DND-41 (cell line): ENCODE data around the gene CHD9NB.

Source experiments
- ATAC-seq: fragments of 200-7000 bp; cut with Tn5 transposase; 3 replicates; pipeline ENCODE4 v1.9.1; 2021; ENCODE audit warnings: low read depth; ENCODE audit not compliant: insufficient read depth
- DNase-seq: peaks from one replicate; pipeline ENCODE4 v3.0.0-alpha.2; 2020
- H2AFZ ChIP-seq: 2 replicates; pipeline ENCODE4 v1.6.0; 2012; ENCODE audit warnings: low read depth, low read length
- H3K27ac ChIP-seq: 2 replicates; pipeline ENCODE4 v1.5.1; 2012; ENCODE audit warnings: low read length, inconsistent platforms
- H3K27me3 ChIP-seq: fragments of 200-600 bp; sonication (generic); 2 replicates; pipeline ENCODE4 v1.6.0; 2012; ENCODE audit warnings: low read length, mild to moderate bottlenecking, inconsistent platforms; ENCODE audit not compliant: insufficient read depth, poor library complexity
- H3K36me3 ChIP-seq: 2 replicates; pipeline ENCODE4 v1.5.1; 2012; ENCODE audit warnings: low read length, inconsistent platforms; ENCODE audit not compliant: insufficient read depth
- H3K4me1 ChIP-seq: 2 replicates; pipeline ENCODE4 v1.5.1; 2012; ENCODE audit warnings: mild to moderate bottlenecking, low read length; ENCODE audit not compliant: insufficient read depth
- H3K4me2 ChIP-seq: 2 replicates; pipeline ENCODE4 v1.6.0; 2012; ENCODE audit warnings: mild to moderate bottlenecking, moderate library complexity, low read length, inconsistent platforms; ENCODE audit not compliant: insufficient read depth
- H3K4me3 ChIP-seq, 2 experiments: fragments of 200-600 bp in 1 of 2; shearing (Covaris generic) in 1 of 2; 2 replicates each; pipeline ENCODE4 v1.5.1; 2012 to 2016; ENCODE audit warnings: inconsistent platforms in 2 of 2, low read length in 2 of 2, mild to moderate bottlenecking in 2 of 2, low read depth in 1 of 2, moderate library complexity in 1 of 2
- H3K79me2 ChIP-seq: 2 replicates; pipeline ENCODE4 v1.6.0; 2012; ENCODE audit warnings: low read length, inconsistent platforms; ENCODE audit not compliant: insufficient read depth
- H3K9ac ChIP-seq: 2 replicates; pipeline ENCODE4 v1.6.0; 2012; ENCODE audit warnings: low read depth, mild to moderate bottlenecking, inconsistent platforms, low read length, moderate library complexity
- H3K9me3 ChIP-seq: 2 replicates; pipeline ENCODE4 v1.5.1; 2012; ENCODE audit warnings: low read length, moderate library complexity, mild to moderate bottlenecking, inconsistent platforms; ENCODE audit not compliant: insufficient read depth, severe bottlenecking
- H4K20me1 ChIP-seq: 2 replicates; pipeline ENCODE4 v1.6.0; 2012; ENCODE audit warnings: low read length; ENCODE audit not compliant: insufficient read depth
- CTCF ChIP-seq: IDR thresholded peaks from 2 replicates; pipeline ENCODE4 v1.5.1; 2012; ENCODE audit warnings: borderline replicate concordance, low read length, moderate library complexity, mild to moderate bottlenecking; ENCODE audit not compliant: poor library complexity, severe bottlenecking; ENCODE audit errors: extremely low read depth
- EZH2 ChIP-seq: IDR thresholded peaks from 3 replicates; pipeline ENCODE4 v1.6.1; 2012; ENCODE audit warnings: borderline replicate concordance, low read depth, mild to moderate bottlenecking, moderate library complexity, low read length, inconsistent platforms; ENCODE audit not compliant: severe bottlenecking

CHD9NB gene

GRCh38 chr16:53058882-53059281, 6.2 kb upstream of the CHD9NB start:
- H4K20me1 ChIP-seq = no peaks in the 10 kb centered on the region; the same call in 1 of the 2 replicates
- H3K9ac ChIP-seq = no peak overlapping the region
- H3K4me3 ChIP-seq = no peak overlapping the region
- no peaks in the 10 kb centered on the region for H3K27me3 ChIP-seq
- H3K4me2 ChIP-seq = no peak overlapping the region; the same call in 1 of the 2 replicates
- no peak overlapping the region for H3K27ac ChIP-seq
- DNase-seq = no peak
- 0 out of 2 replicates have a peak, but pooled peaks cover 2% of the 10 kb centered on the region for H3K36me3 ChIP-seq
- no peaks in the 10 kb centered on the region for H3K9me3 ChIP-seq
- H3K79me2 ChIP-seq = peaks cover 87% of the 10 kb centered on the region
- H2AFZ ChIP-seq = no peak overlapping the region
- no peak for ATAC-seq
- TF ChIP-seq EZH2 (no peak), CTCF (no peak)
- peaks cover 48% of the 10 kb centered on the region for H3K4me1 ChIP-seq

- Histone ChIP-seq H4K20me1 (no peaks in the 10 kb centered on the region; the same call in 1 of the 2 replicates), H3K4me1 (peaks cover 50% of the 10 kb centered on the region), H3K4me3 (no peak overlapping the region), H3K9ac (no peak overlapping the region), H3K4me2 (peak overlapping the region; percentile 31; the same call in 1 of the 2 replicates), H3K79me2 (peaks cover 84% of the 10 kb centered on the region), H3K9me3 (no peaks in the 10 kb centered on the region), H3K27ac (no peak overlapping the region), H2AFZ (no peak overlapping the region), H3K27me3 (no peaks in the 10 kb centered on the region), H3K36me3 (0 out of 2 replicates have a peak, but pooled peaks cover 2% of the 10 kb centered on the region)
- ATAC-seq = no peak
- DNase-seq = no peak
- TF ChIP-seq CTCF = no peak
- TF ChIP-seq EZH2 = no peak
These were observed 5.7 kb upstream of the CHD9NB start for GRCh38 chr16:53058441-53058840.

GRCh38 chr16:53057658-53058057, 5.0 kb upstream of the CHD9NB start:
- DNase-seq (no peak), ATAC-seq (no peak)
- Histone ChIP-seq H2AFZ (no peak overlapping the region), H3K4me3 (no peak overlapping the region), H3K36me3 (0 out of 2 replicates have a peak, but pooled peaks cover 2% of the 10 kb centered on the region), H4K20me1 (no peaks in the 10 kb centered on the region; the same call in 1 of the 2 replicates), H3K4me1 (peaks cover 57% of the 10 kb centered on the region), H3K4me2 (peak overlapping the region; percentile 31; the same call in 1 of the 2 replicates), H3K79me2 (peaks cover 77% of the 10 kb centered on the region), H3K9me3 (no peaks in the 10 kb centered on the region), H3K9ac (no peak overlapping the region), H3K27me3 (no peaks in the 10 kb centered on the region), H3K27ac (no peak overlapping the region)
- TF ChIP-seq CTCF (no peak), EZH2 (no peak)
